HCT116 (cell line): ENCODE results near the gene GNRHR. TPM values are rescaled to one million over a fixed set of nuclear protein-coding genes. Genes with fewer than 3 reads are reported as not detected.

Experiments used
- ATAC-seq: fragments of 200-7000 bp; cut with Tn5 transposase; 2 replicates; pipeline ENCODE4 v1.9.1; 2020; ENCODE audit warnings: mild to moderate bottlenecking, moderate library complexity
- BruUV-seq: library from RNA; stranded (reverse); fragments of 400-500 nt; replicated peaks from 2 replicates; lab custom pipeline; 2021; lab: Mats Ljungman, UMichigan
- CTCF ChIA-PET: fragments of 300-600 bp; sonication (Branson Sonifier 250); formaldehyde crosslinking; loops from one replicate; lab custom pipeline; 2021; ENCODE audit warnings: antibody characterized with exemption; lab: Charles Lee
- POLR2A ChIA-PET: fragments of 300-600, 350-600 bp; sonication (Branson Sonifier 250); formaldehyde crosslinking; loops from one replicate; lab custom pipeline; 2021; ENCODE audit warnings: antibody characterized with exemption; lab: Charles Lee
- RAD21 ChIA-PET, 2 experiments: fragments of 300-600 bp; sonication (Branson Sonifier 250); formaldehyde crosslinking; loops; one replicate each; lab custom pipeline; 2023; ENCODE audit warnings: low total read pairs in 2 of 2; ENCODE audit not compliant: uncharacterized antibody in 2 of 2, unreplicated experiment in 2 of 2, low non-redundant PET in 1 of 2; lab: Charles Lee
- DNase-seq: peaks from one replicate; pipeline ENCODE4 v3.0.0-alpha.2; 2010; ENCODE audit warnings: low read depth, low spot score
- H2AFZ ChIP-seq: fragments of 200-600 bp; shearing (Covaris generic), sonication (generic); 2 replicates; pipeline ENCODE4 v1.6.1; 2017; ENCODE audit warnings: low read depth, mixed run types, mixed read lengths, antibody characterized with exemption, low read length; ENCODE audit not compliant: poor library complexity, severe bottlenecking
- H3K27ac ChIP-seq: 2 replicates; pipeline ENCODE4 v1.5.1; 2012; ENCODE audit warnings: low read depth, low read length
- H3K27me3 ChIP-seq: fragments of 200-600 bp; sonication (generic); 2 replicates; pipeline ENCODE4 v1.6.1; 2016; ENCODE audit warnings: mixed run types, low read length, mixed read lengths; ENCODE audit not compliant: insufficient read depth
- H3K36me3 ChIP-seq, 2 experiments: fragments of 200-500 bp in 1 of 2; fragments of 200-600 bp in 1 of 2; sonication (Bioruptor generic) in 1 of 2; sonication (generic) in 1 of 2; 2 replicates each; pipeline versions ENCODE4 v1.5.1 to v1.6.1; 2014 to 2016; ENCODE audit warnings: low read length in 2 of 2, inconsistent platforms in 1 of 2, mixed read lengths in 1 of 2, mixed run types in 1 of 2; ENCODE audit not compliant: insufficient read depth in 2 of 2, control insufficient read depth in 1 of 2
- H3K4me1 ChIP-seq, 2 experiments: fragments of 200-600 bp in 1 of 2; sonication (generic) in 1 of 2; 2 replicates each; pipeline versions ENCODE4 v1.5.1 to v1.6.1; 2012 to 2017; ENCODE audit warnings: low read length in 2 of 2, inconsistent platforms in 1 of 2, mild to moderate bottlenecking in 1 of 2, mixed read lengths in 1 of 2, mixed run types in 1 of 2, moderate library complexity in 1 of 2; ENCODE audit not compliant: insufficient read depth in 2 of 2, control insufficient read depth in 1 of 2
- H3K4me2 ChIP-seq: fragments of 200-600 bp; sonication (generic); 2 replicates; pipeline ENCODE4 v1.6.1; 2017; ENCODE audit warnings: mixed run types, low read length, mixed read lengths
- H3K4me3 ChIP-seq, 2 experiments: fragments of 200-600 bp in 1 of 2; sonication (generic) in 1 of 2; replicated peaks in 1 of 2; 2 replicates each; pipeline ENCODE4 v1.5.1; 2011 to 2016; ENCODE audit warnings: low read length in 2 of 2, control low read depth in 1 of 2, low read depth in 1 of 2, mild to moderate bottlenecking in 1 of 2, mixed read lengths in 1 of 2, mixed run types in 1 of 2
- H3K79me2 ChIP-seq: fragments of 200-600 bp; sonication (generic); 2 replicates; pipeline ENCODE4 v1.6.1; 2017; ENCODE audit warnings: mild to moderate bottlenecking, mixed run types, low read length, moderate library complexity, mixed read lengths; ENCODE audit not compliant: insufficient read depth
- H3K9ac ChIP-seq: fragments of 200-600 bp; sonication (generic); 2 replicates; pipeline ENCODE4 v1.6.1; 2016; ENCODE audit warnings: low read length, mixed read lengths
- H3K9me2 ChIP-seq: fragments of 200-600 bp; sonication (generic), shearing (Covaris generic); 2 replicates; pipeline ENCODE4 v1.6.1; 2017; ENCODE audit warnings: mixed run types, mild to moderate bottlenecking, moderate library complexity; ENCODE audit not compliant: insufficient read depth
- H3K9me3 ChIP-seq, 2 experiments: fragments of 200-500 bp in 1 of 2; fragments of 200-600 bp in 1 of 2; sonication (Bioruptor generic) in 1 of 2; sonication (generic) in 1 of 2; 2 replicates each; pipeline ENCODE4 v1.6.1; 2014 to 2017; ENCODE audit warnings: low read length in 2 of 2, mixed read lengths in 2 of 2, inconsistent platforms in 1 of 2, low read depth in 1 of 2, mild to moderate bottlenecking in 1 of 2, mixed run types in 1 of 2, moderate library complexity in 1 of 2; ENCODE audit not compliant: control insufficient read depth in 1 of 2, insufficient read depth in 1 of 2
- H4K20me1 ChIP-seq: fragments of 200-600 bp; sonication (generic), shearing (Covaris generic); 2 replicates; pipeline ENCODE4 v1.6.1; 2017; ENCODE audit warnings: mixed run types, mild to moderate bottlenecking, moderate library complexity; ENCODE audit not compliant: insufficient read depth
- CBX3 ChIP-seq: IDR thresholded peaks from 2 replicates; pipeline ENCODE4 v1.6.1; 2012; ENCODE audit warnings: low read depth
- CEBPB ChIP-seq: IDR thresholded peaks from 2 replicates; pipeline ENCODE4 v1.6.1; 2012; ENCODE audit warnings: low read depth
- EZH2 ChIP-seq: fragments of 200-600 bp; sonication (generic); IDR thresholded peaks from 2 replicates; pipeline ENCODE4 v1.6.1; 2017; ENCODE audit warnings: antibody characterized with exemption, mixed run types
- RAD21 ChIP-seq: IDR thresholded peaks from 2 replicates; pipeline ENCODE4 v1.6.1; 2012; ENCODE audit warnings: low read depth, mild to moderate bottlenecking
- SRF ChIP-seq: IDR thresholded peaks from 2 replicates; pipeline ENCODE4 v1.6.1; 2012; ENCODE audit warnings: low read depth
- YY1 ChIP-seq: IDR thresholded peaks from 2 replicates; pipeline ENCODE4 v1.6.1; 2011; ENCODE audit warnings: low read length, low read depth, moderate library complexity, mild to moderate bottlenecking; ENCODE audit not compliant: insufficient replicate concordance; ENCODE audit errors: extremely low read depth
- ZFX ChIP-seq: fragments of 450-650 bp; IDR thresholded peaks from 2 replicates; pipeline ENCODE4 v1.6.1; 2017
- ZNF274 ChIP-seq: fragments of 200-500 bp; sonication (Bioruptor generic); IDR thresholded peaks from 2 replicates; pipeline ENCODE4 v1.6.1; 2014; ENCODE audit warnings: mild to moderate bottlenecking, low read depth, low read length, inconsistent platforms
- intact Hi-C: fragments of 100-400 bp; cut with micrococcal nuclease; formaldehyde crosslinking; loops from 2 replicates; pipeline ENCODE4 v1.10.0; 2022
- total RNA-seq: library from RNA; stranded (reverse); gene quantifications from one replicate; pipeline ENCODE4 v1.2.1, GENCODE V29; 2021; ENCODE audit not compliant: unreplicated experiment
- TF ChIP-seq, protein P1 (sequence below): IDR thresholded peaks from 2 replicates; pipeline ENCODE4 v1.6.1; 2012
- TF ChIP-seq, protein P2 (sequence below), 3 experiments: fragments of 200-600 bp in 1 of 3; sonication (generic) in 1 of 3; IDR thresholded peaks in 2 of 3; conservative IDR thresholded peaks in 1 of 3; 2 replicates each; pipeline ENCODE4 v1.5.1; 2012 to 2017; ENCODE audit warnings: low read depth in 2 of 3, low read length in 2 of 3, antibody characterized with exemption in 1 of 3, borderline replicate concordance in 1 of 3, control low read depth in 1 of 3, mild to moderate bottlenecking in 1 of 3, mixed read lengths in 1 of 3, mixed run types in 1 of 3, moderate library complexity in 1 of 3; ENCODE audit not compliant: insufficient read depth in 1 of 3
- TF ChIP-seq, protein P3 (sequence below): IDR thresholded peaks from 2 replicates; pipeline ENCODE4 v1.6.1; 2012

The GNRHR gene
- total RNA-seq, 1 experiment from 2014 or later, result not detected

DNA sequence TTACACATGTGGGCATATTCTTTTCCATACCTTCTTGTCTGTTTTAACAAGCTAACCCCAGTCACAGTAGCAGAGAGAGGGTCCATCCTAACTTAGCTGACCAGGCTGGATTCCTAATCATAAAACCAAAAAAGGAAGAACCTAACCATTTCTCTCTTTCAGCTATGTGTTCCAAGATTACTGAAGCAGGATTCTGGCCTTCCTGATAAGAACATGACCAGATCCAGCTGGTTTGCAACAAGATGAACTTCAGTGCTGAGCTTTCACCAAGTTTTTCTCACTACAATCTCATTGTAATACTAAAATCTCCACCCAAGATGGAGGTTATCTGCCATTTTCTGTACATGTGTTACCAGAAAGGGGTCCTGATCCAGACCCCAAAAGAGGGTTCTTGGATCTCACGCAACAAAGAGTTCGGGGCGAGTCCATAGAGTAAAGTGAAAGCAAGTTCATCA, 32.8 kb downstream of the GNRHR start:
- Histone ChIP-seq H3K4me2 (peak overlapping the region; percentile 53), H3K4me1 (peaks cover 14 to 37% of the 10 kb centered on the region in 2 experiments)

More for the DNA sequence above, 32.8 kb downstream of the GNRHR start:
- RAD21 ChIA-PET, result no interaction called here
- Histone ChIP-seq H3K9ac (no peak overlapping the region), H3K9me3 (no peaks in the 10 kb centered on the region), H4K20me1 (no peaks in the 10 kb centered on the region), H2AFZ (no peak overlapping the region), H3K79me2 (no peaks in the 10 kb centered on the region), H3K9me2 (no peaks in the 10 kb centered on the region), H3K27me3 (no peaks in the 10 kb centered on the region), H3K4me3 (peak overlapping the region in 1 of 2 experiments; percentile 1; a peak in 1 of 4 replicates), H3K27ac (no peak overlapping the region), H3K36me3 (no peaks in the 10 kb centered on the region)
- BruUV-seq, result no TSS peak
- ATAC-seq (no peak), DNase-seq (no peak)
- CTCF ChIA-PET, result interaction anchor here (1.3 kb wide), 1 partner anchor 25 kb away, joined by 4 read pairs; no protein-coding TSS in a partner anchor
- POLR2A ChIA-PET, result no interaction called here
- no peak for TF ChIP-seq SRF
- TF ChIP-seq, protein P1, sequence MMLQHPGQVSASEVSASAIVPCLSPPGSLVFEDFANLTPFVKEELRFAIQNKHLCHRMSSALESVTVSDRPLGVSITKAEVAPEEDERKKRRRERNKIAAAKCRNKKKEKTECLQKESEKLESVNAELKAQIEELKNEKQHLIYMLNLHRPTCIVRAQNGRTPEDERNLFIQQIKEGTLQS, result no peak
- TF ChIP-seq RAD21, result no peak
- TF ChIP-seq EZH2, result no peak
- no peak for TF ChIP-seq ZNF274
- TF ChIP-seq YY1, result no peak
- TF ChIP-seq, protein P2, sequence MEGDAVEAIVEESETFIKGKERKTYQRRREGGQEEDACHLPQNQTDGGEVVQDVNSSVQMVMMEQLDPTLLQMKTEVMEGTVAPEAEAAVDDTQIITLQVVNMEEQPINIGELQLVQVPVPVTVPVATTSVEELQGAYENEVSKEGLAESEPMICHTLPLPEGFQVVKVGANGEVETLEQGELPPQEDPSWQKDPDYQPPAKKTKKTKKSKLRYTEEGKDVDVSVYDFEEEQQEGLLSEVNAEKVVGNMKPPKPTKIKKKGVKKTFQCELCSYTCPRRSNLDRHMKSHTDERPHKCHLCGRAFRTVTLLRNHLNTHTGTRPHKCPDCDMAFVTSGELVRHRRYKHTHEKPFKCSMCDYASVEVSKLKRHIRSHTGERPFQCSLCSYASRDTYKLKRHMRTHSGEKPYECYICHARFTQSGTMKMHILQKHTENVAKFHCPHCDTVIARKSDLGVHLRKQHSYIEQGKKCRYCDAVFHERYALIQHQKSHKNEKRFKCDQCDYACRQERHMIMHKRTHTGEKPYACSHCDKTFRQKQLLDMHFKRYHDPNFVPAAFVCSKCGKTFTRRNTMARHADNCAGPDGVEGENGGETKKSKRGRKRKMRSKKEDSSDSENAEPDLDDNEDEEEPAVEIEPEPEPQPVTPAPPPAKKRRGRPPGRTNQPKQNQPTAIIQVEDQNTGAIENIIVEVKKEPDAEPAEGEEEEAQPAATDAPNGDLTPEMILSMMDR (IDR thresholded peaks at IDR 0.05 in 2 of 3, conservative IDR thresholded peaks at IDR 0.05 in 1 of 3; ENCODE audit: borderline replicate concordance in 1 of 3, insufficient read depth in 1 of 3, low read depth in 2 of 3, low read length in 2 of 3), result no peak
- no peak for TF ChIP-seq CBX3
- TF ChIP-seq, protein P3, sequence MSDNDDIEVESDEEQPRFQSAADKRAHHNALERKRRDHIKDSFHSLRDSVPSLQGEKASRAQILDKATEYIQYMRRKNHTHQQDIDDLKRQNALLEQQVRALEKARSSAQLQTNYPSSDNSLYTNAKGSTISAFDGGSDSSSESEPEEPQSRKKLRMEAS, result no peak
- TF ChIP-seq CEBPB, result no peak
- no peak for TF ChIP-seq ZFX
- intact Hi-C loops, result no loop called here
